Peyer's patch (tissue), 4 donors: ENCODE results near the gene SPON1. TPM values are rescaled to one million over a fixed set of nuclear protein-coding genes. Genes with fewer than 3 reads are reported as not detected.

Source experiments
- DNase-seq, 3 donors: peaks; one replicate each; pipeline ENCODE4 v3.0.0-alpha.2; 2017 to 2019
- H3K27ac ChIP-seq, 4 donors: fragments of 200-600 bp; sonication (generic); one replicate each; pipeline ENCODE4 v1.5.1; 2016 to 2019
- H3K27me3 ChIP-seq, 2 donors: fragments of 200-600 bp; sonication (generic); one replicate each; pipeline ENCODE4 v1.5.1; 2019
- H3K36me3 ChIP-seq, 3 donors: fragments of 200-600 bp; sonication (generic); one replicate each; pipeline ENCODE4 v1.5.1; 2016 to 2019
- H3K4me1 ChIP-seq, 4 donors: fragments of 200-600 bp; sonication (generic); one replicate each; pipeline ENCODE4 v1.5.1; 2016 to 2019
- H3K4me3 ChIP-seq, 4 donors: fragments of 200-600 bp; sonication (generic); 1 replicate in 3 of 4; 2 replicates in 1 of 4; pipeline ENCODE4 v1.5.1; 2016 to 2019; ENCODE audit warnings: mild to moderate bottlenecking in 1 of 4
- H3K9me3 ChIP-seq, 4 donors: fragments of 200-600 bp; sonication (generic); one replicate each; pipeline ENCODE4 v1.5.1; 2016 to 2019; ENCODE audit warnings: mild to moderate bottlenecking in 1 of 4
- CTCF ChIP-seq, 6 experiments: fragments of 450-650 bp in 4 of 6; fragments of 200-600 bp in 2 of 6; sonication (generic) in 1 of 6; IDR thresholded peaks; one replicate each; pipeline ENCODE4 v1.5.1; 2017 to 2019; ENCODE audit warnings: antibody characterized with exemption in 6 of 6, mild to moderate bottlenecking in 3 of 6, moderate library complexity in 1 of 6
- POLR2A ChIP-seq, 2 donors: fragments of 450-650 bp; IDR thresholded peaks; one replicate each; pipeline ENCODE4 v1.5.1; 2017; ENCODE audit warnings: antibody characterized with exemption in 2 of 2, mild to moderate bottlenecking in 2 of 2, moderate library complexity in 2 of 2
- total RNA-seq, 4 donors: library from RNA; depleted of rRNA; stranded (reverse); fragments of >200 nt; gene quantifications; one replicate each; pipeline ENCODE4 v1.1.0, GENCODE V29; 2016

Gene SPON1
- total RNA-seq, 4 donors from 2014 or later = 26.4 to 53.8 (median 48.3) TPM

- TF ChIP-seq CTCF (IDR thresholded peaks at IDR 0.05) (no peak), POLR2A (IDR thresholded peaks at IDR 0.05) (no peak)
- no peak overlapping the region for H3K4me3 ChIP-seq
- no peaks in the 10 kb centered on the region for H3K9me3 ChIP-seq
Measured at GRCh38 chr11:13956988-13957387, 5.5 kb upstream of the SPON1 start.

GRCh38 chr11:13958641-13959400 lies 3.7 kb upstream of the SPON1 start:
- Histone ChIP-seq H3K4me3 (no peak overlapping the region), H3K9me3 (no peaks in the 10 kb centered on the region), H3K27ac (no peak overlapping the region), H3K27me3 (no peaks in the 10 kb centered on the region), H3K4me1 (peaks cover 0 to 6% (median 1%) of the 10 kb centered on the region in 4 donors), H3K36me3 (no peaks in the 10 kb centered on the region)
- no peak for DNase-seq
- TF ChIP-seq POLR2A (IDR thresholded peaks at IDR 0.05) (no peak), CTCF (IDR thresholded peaks at IDR 0.05) (no peak)

More at GRCh38 chr11:13956988-13957387, 5.5 kb upstream of the SPON1 start:
- H3K36me3 ChIP-seq = no peaks in the 10 kb centered on the region
- H3K27ac ChIP-seq = no peak overlapping the region
- H3K27me3 ChIP-seq = no peaks in the 10 kb centered on the region
- no peak for DNase-seq
- no peaks in the 10 kb centered on the region for H3K4me1 ChIP-seq

GRCh38 chr11:13962198-13962561 lies 343 bp upstream of the SPON1 start:
- no peaks in the 10 kb centered on the region for H3K36me3 ChIP-seq
- no peak for DNase-seq
- peak overlapping the region; percentile 36 to 68 (median 53) for H3K4me3 ChIP-seq
- peaks cover 0 to 26% (median 3%) of the 10 kb centered on the region in 4 donors for H3K4me1 ChIP-seq
- H3K27me3 ChIP-seq = no peaks in the 10 kb centered on the region
- TF ChIP-seq POLR2A (IDR thresholded peaks at IDR 0.05) = no peak
- no peak for TF ChIP-seq CTCF (IDR thresholded peaks at IDR 0.05)
- no peaks in the 10 kb centered on the region for H3K9me3 ChIP-seq
- peak overlapping the region; percentile 34 to 88 (median 80) for H3K27ac ChIP-seq

GRCh38 chr11:13963169-13963948 lies 836 bp downstream of the SPON1 start:
- TF ChIP-seq POLR2A (IDR thresholded peaks at IDR 0.05) (no peak), CTCF (IDR thresholded peaks at IDR 0.05) (peak in 1 of 6 experiments; percentile 4)
- peak in 2 of 3 donors; percentile 63 to 67 for DNase-seq
- H3K4me1 ChIP-seq = peaks cover 0 to 27% (median 3%) of the 10 kb centered on the region in 4 donors
- no peaks in the 10 kb centered on the region for H3K27me3 ChIP-seq
- no peaks in the 10 kb centered on the region for H3K9me3 ChIP-seq
- H3K27ac ChIP-seq = peak overlapping the region; percentile 34 to 88 (median 80)
- peak overlapping the region; percentile 36 to 68 (median 53) for H3K4me3 ChIP-seq
- no peaks in the 10 kb centered on the region for H3K36me3 ChIP-seq

GRCh38 chr11:13963949-13964770 lies 1.6 kb downstream of the SPON1 start:
- TF ChIP-seq POLR2A (IDR thresholded peaks at IDR 0.05) (peak; percentile 57 to 61), CTCF (IDR thresholded peaks at IDR 0.05) (peak in 4 of 6 experiments; percentile 7 to 49 (median 40))
- DNase-seq = peak in 2 of 3 donors; percentile 67 to 84
- no peaks in the 10 kb centered on the region for H3K36me3 ChIP-seq
- no peaks in the 10 kb centered on the region for H3K9me3 ChIP-seq
- H3K4me1 ChIP-seq = peaks cover 0 to 27% (median 3%) of the 10 kb centered on the region in 4 donors
- peak overlapping the region; percentile 36 to 68 (median 53) for H3K4me3 ChIP-seq
- peak overlapping the region; percentile 34 to 88 (median 80) for H3K27ac ChIP-seq
- no peaks in the 10 kb centered on the region for H3K27me3 ChIP-seq
